Tibial artery (tissue), 4 donors: ENCODE measurements around the gene OR51B5.

ENCODE experiments used
- DNase-seq, 2 donors: peaks; one replicate each; pipeline ENCODE4 v3.0.0-alpha.2; 2019
- H3K27ac ChIP-seq, 2 donors: fragments of 200-600 bp; sonication (generic) in 1 of 2; 1 replicate in 1 of 2; 2 replicates in 1 of 2; pipeline ENCODE4 v1.5.1; 2018 to 2019; ENCODE audit warnings: mild to moderate bottlenecking in 1 of 2
- H3K27me3 ChIP-seq, 2 donors: fragments of 200-600 bp; sonication (generic) in 1 of 2; one replicate each; pipeline versions ENCODE4 v1.5.1 to v1.6.0; 2016 to 2019
- H3K36me3 ChIP-seq, 3 donors: fragments of 200-600 bp; sonication (generic) in 2 of 3; one replicate each; pipeline ENCODE4 v1.5.1; 2016 to 2019; ENCODE audit warnings: mild to moderate bottlenecking in 2 of 3
- H3K4me1 ChIP-seq, 4 donors: fragments of 200-600 bp; sonication (generic) in 2 of 4; 1 replicate in 3 of 4; 2 replicates in 1 of 4; pipeline ENCODE4 v1.5.1; 2016 to 2019
- H3K4me3 ChIP-seq, 2 donors: fragments of 200-600 bp; sonication (generic) in 1 of 2; 1 replicate in 1 of 2; 2 replicates in 1 of 2; pipeline ENCODE4 v1.5.1; 2018 to 2019; ENCODE audit warnings: mild to moderate bottlenecking in 2 of 2
- H3K9me3 ChIP-seq, 3 donors: fragments of 200-600 bp; sonication (generic) in 1 of 3; one replicate each; pipeline ENCODE4 v1.5.1; 2016 to 2019
- CTCF ChIP-seq, 2 experiments: fragments of 200-600 bp in 1 of 2; fragments of 450-650 bp in 1 of 2; IDR thresholded peaks; one replicate each; pipeline ENCODE4 v1.5.1; 2017 to 2019; ENCODE audit warnings: antibody characterized with exemption in 2 of 2, mild to moderate bottlenecking in 1 of 2, moderate library complexity in 1 of 2
- intact Hi-C: fragments of 100-400 bp; cut with DNase I; formaldehyde crosslinking; loops from one replicate; pipeline ENCODE4 v1.15.0; 2023; ENCODE audit warnings: low total_unique reads

OR51B5 gene, protein sequence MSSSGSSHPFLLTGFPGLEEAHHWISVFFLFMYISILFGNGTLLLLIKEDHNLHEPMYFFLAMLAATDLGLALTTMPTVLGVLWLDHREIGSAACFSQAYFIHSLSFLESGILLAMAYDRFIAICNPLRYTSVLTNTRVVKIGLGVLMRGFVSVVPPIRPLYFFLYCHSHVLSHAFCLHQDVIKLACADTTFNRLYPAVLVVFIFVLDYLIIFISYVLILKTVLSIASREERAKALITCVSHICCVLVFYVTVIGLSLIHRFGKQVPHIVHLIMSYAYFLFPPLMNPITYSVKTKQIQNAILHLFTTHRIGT

GRCh38 chr11:5343474-5344335, at the start of gene OR51B5:
Gene OR51B5, minus strand, starts transcription at chr11:5343524. Its CDS starts 0 bp downstream, at chr11:5343524.
- Histone ChIP-seq H3K4me3 (no peak within 1 kb of the TSS), H3K27me3 (no peaks in the 10 kb centered on the region), H3K4me1 (no peaks in the 10 kb centered on the region), H3K36me3 (no peaks in the 10 kb centered on the region), H3K9me3 (no peaks in the 10 kb centered on the region), H3K27ac (no peak within 1 kb of the TSS)
- no peak for TF ChIP-seq CTCF (IDR thresholded peaks at IDR 0.05)
- intact Hi-C loops, result no loop called here
- no peak for DNase-seq

GRCh38 chr11:5390210-5390609, 46.9 kb upstream of the OR51B5 start:
- H3K9me3 ChIP-seq, result no peaks in the 10 kb centered on the region
- no peak for TF ChIP-seq CTCF (IDR thresholded peaks at IDR 0.05)
- H3K27ac ChIP-seq, result no peak overlapping the region
- no peaks in the 10 kb centered on the region for H3K27me3 ChIP-seq
- H3K4me1 ChIP-seq, result no peaks in the 10 kb centered on the region
- H3K36me3 ChIP-seq, result no peaks in the 10 kb centered on the region
- no peak overlapping the region for H3K4me3 ChIP-seq
- DNase-seq, result no peak
- intact Hi-C loops, result no loop called here

- Histone ChIP-seq H3K27ac (no peak overlapping the region), H3K27me3 (no peaks in the 10 kb centered on the region), H3K4me1 (no peaks in the 10 kb centered on the region), H3K4me3 (no peak overlapping the region), H3K9me3 (no peaks in the 10 kb centered on the region), H3K36me3 (no peaks in the 10 kb centered on the region)
- intact Hi-C loops, result no loop called here
- DNase-seq, result no peak
- no peak for TF ChIP-seq CTCF (IDR thresholded peaks at IDR 0.05)
These were observed 41.0 kb upstream of the OR51B5 start for GRCh38 chr11:5384335-5384734.

DNA sequence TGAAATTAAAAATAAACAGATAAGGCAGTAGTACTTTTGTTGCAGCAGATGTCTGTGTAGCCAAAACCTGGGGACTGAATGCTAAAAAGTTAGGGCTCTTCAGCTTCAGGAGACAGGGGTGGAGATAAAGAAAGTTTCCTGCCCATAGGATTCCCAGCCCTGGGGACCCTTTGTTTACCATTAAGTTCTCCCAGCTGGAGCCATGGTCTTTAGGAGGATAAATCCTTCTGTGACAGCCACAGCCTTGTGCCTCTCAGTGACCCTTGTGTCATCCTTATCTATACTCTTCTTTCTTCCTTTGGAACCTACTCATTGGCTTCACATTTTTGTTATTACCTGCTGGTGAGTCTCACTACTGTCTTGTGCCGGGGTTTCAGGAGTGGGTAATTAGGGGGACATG, 40.3 kb upstream of the OR51B5 start, which contains the start of gene OR51M1:
OR51M1 (plus strand) TSS at position 237 of the 400 bp plus-strand sequence. CDS start 5,587 bp downstream, outside the sequence.
- Histone ChIP-seq H3K27ac (no peak within 1 kb of the TSS), H3K4me3 (no peak within 1 kb of the TSS), H3K9me3 (no peaks in the 10 kb centered on the region), H3K27me3 (no peaks in the 10 kb centered on the region), H3K4me1 (no peaks in the 10 kb centered on the region), H3K36me3 (no peaks in the 10 kb centered on the region)
- TF ChIP-seq CTCF (IDR thresholded peaks at IDR 0.05), result no peak
- DNase-seq, result no peak
- intact Hi-C loops, result no loop called here

GRCh38 chr11:5380740-5381342, 37.5 kb upstream of the OR51B5 start:
- no peaks in the 10 kb centered on the region for H3K4me1 ChIP-seq
- H3K27ac ChIP-seq, result no peak overlapping the region
- TF ChIP-seq CTCF (IDR thresholded peaks at IDR 0.05), result peak; percentile 48 to 63
- H3K4me3 ChIP-seq, result no peak overlapping the region
- no peaks in the 10 kb centered on the region for H3K9me3 ChIP-seq
- no peaks in the 10 kb centered on the region for H3K27me3 ChIP-seq
- intact Hi-C loops, result no loop called here
- peak; percentile 31 to 67 for DNase-seq
- no peaks in the 10 kb centered on the region for H3K36me3 ChIP-seq
